Esophagus squamous epithelium (tissue), 5 donors: ENCODE data around the gene TAL1. TPM values are rescaled to one million over a fixed set of nuclear protein-coding genes. Genes with fewer than 3 reads are reported as not detected.

Experiments
- DNase-seq: peaks from one replicate; lab custom pipeline; 2025; lab: John Stamatoyannopoulos, UW
- H3K27ac ChIP-seq, 4 donors: fragments of 200-600 bp; sonication (generic); one replicate each; pipeline ENCODE4 v1.5.1; 2016 to 2019; ENCODE audit warnings: mild to moderate bottlenecking in 1 of 4
- H3K27me3 ChIP-seq, 4 donors: fragments of 200-600 bp; sonication (generic); 1 replicate in 3 of 4; 2 replicates in 1 of 4; pipeline versions ENCODE4 v1.5.1 to v1.6.0; 2017 to 2021; ENCODE audit warnings: antibody characterized with exemption in 1 of 4
- H3K36me3 ChIP-seq, 3 donors: fragments of 200-600 bp; sonication (generic); one replicate each; pipeline ENCODE4 v1.5.1; 2016 to 2019
- H3K4me1 ChIP-seq, 3 donors: fragments of 200-600 bp; sonication (generic); one replicate each; pipeline ENCODE4 v1.5.1; 2017 to 2019
- H3K4me3 ChIP-seq, 4 donors: fragments of 200-600 bp; sonication (generic); 1 replicate in 3 of 4; 2 replicates in 1 of 4; pipeline ENCODE4 v1.5.1; 2016 to 2019; ENCODE audit warnings: mild to moderate bottlenecking in 2 of 4, moderate library complexity in 1 of 4
- H3K9me3 ChIP-seq, 3 donors: fragments of 200-600 bp; sonication (generic); one replicate each; pipeline ENCODE4 v1.5.1; 2016 to 2019
- CTCF ChIP-seq, 6 experiments: fragments of 450-650 bp in 4 of 6; fragments of 200-600 bp in 2 of 6; sonication (generic) in 2 of 6; IDR thresholded peaks; one replicate each; pipeline ENCODE4 v1.5.1; 2016 to 2019; ENCODE audit warnings: antibody characterized with exemption in 6 of 6, mild to moderate bottlenecking in 4 of 6, moderate library complexity in 4 of 6
- POLR2A ChIP-seq, 4 donors: fragments of 450-650 bp; IDR thresholded peaks; one replicate each; pipeline ENCODE4 v1.6.1; 2017; ENCODE audit warnings: antibody characterized with exemption in 4 of 4, mild to moderate bottlenecking in 4 of 4, moderate library complexity in 3 of 4
- WGBS, 2 donors: methylation state at CpG; one replicate each; pipeline ENCODE4 v1.1.5; 2018; 5-methylcytosine and 5-hydroxymethylcytosine counted together
- intact Hi-C: fragments of 100-400 bp; cut with DNase I; formaldehyde crosslinking; loops from one replicate; pipeline ENCODE4 v1.15.0; 2022
- total RNA-seq, 4 donors: library from RNA; depleted of rRNA; stranded (reverse); fragments of >200 nt; gene quantifications; one replicate each; pipeline ENCODE4 v1.1.0, GENCODE V29; 2016
- donor health status: DM: yes; HTN: yes; CAD: no.

Gene TAL1
- total RNA-seq, 4 donors from 2014 or later: 0.45 to 3.6 (median 1.1) TPM

- Histone ChIP-seq H3K27me3 (peaks cover 11 to 78% (median 28%) of the 10 kb centered on the region in 4 donors), H3K4me3 (no peak overlapping the region), H3K27ac (peak overlapping the region in 2 of 4 donors; percentile 43 to 69), H3K9me3 (no peaks in the 10 kb centered on the region), H3K36me3 (no peaks in the 10 kb centered on the region), H3K4me1 (peaks cover 9 to 44% (median 16%) of the 10 kb centered on the region in 3 donors)
- no peak for DNase-seq
- 32 to 42% methylated on average over 4 to 10 of the region's 21 CpGs for WGBS, 2 donors
- TF ChIP-seq CTCF (IDR thresholded peaks at IDR 0.05) (no peak), POLR2A (IDR thresholded peaks at IDR 0.05) (no peak)
- intact Hi-C loops: no loop called here
Measured at GRCh38 chr1:47235241-47235681, 3.2 kb upstream of the TAL1 start.

GRCh38 chr1:47233186-47233585 lies 1.2 kb upstream of the TAL1 start:
- Histone ChIP-seq H3K36me3 (no peaks in the 10 kb centered on the region), H3K27me3 (peaks cover 22 to 79% (median 47%) of the 10 kb centered on the region in 4 donors), H3K9me3 (no peaks in the 10 kb centered on the region), H3K4me3 (no peak overlapping the region), H3K4me1 (peaks cover 9 to 55% (median 16%) of the 10 kb centered on the region in 3 donors), H3K27ac (no peak overlapping the region)
- 75 to 80% methylated on average over 6 of the region's 6 CpGs for WGBS, 2 donors
- DNase-seq: no peak
- TF ChIP-seq POLR2A (IDR thresholded peaks at IDR 0.05) (no peak), CTCF (IDR thresholded peaks at IDR 0.05) (no peak)
- intact Hi-C loops: no loop called here

DNA sequence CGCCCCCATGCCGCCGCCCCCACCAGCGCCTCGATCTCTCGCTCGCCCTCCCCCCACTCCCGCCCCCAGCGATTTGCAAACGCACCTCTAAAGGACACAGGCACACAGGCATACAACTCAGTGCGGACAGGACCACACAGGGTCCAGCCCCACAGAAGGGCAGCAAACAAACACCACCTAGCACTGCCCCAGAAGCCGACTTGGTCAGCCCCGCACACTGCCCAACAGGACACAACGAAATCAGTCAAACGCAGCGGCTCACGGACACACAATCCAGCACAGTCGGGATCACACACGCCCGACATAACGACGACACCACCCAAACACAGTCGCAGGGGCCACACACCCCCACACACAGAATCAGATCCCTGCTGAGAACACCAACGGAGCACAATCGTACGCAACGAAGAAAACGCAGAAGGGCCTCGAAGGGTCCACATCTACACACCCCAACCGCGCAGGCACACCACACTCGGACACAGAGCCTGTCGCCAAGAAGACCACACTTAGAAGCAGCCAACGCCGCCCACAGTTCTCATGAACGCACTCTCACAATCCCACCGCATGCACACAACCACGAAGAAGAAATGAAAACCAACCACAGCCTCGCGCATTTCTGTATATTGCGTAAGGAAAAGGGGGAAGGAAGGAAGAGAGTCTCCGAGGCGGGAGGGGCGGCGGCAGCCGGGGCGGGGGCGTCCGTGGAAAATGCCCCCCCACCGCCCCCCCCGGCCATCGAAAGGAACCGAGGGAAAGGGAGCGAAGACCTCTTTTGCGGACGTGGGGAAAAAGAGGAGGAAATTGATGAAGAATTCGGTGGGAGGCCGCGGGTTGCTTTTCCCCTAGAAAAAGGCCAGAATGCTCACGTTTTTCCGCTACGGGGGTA lies 481 bp downstream of the TAL1 start:
- WGBS, 2 donors: 6 to 7% methylated on average over 11 to 49 of the region's 62 CpGs
- peak in 1 of 4 donors; percentile 52 for TF ChIP-seq POLR2A (IDR thresholded peaks at IDR 0.05)
- no peak for TF ChIP-seq CTCF (IDR thresholded peaks at IDR 0.05)
- intact Hi-C loops: no loop called here
- Histone ChIP-seq H3K9me3 (no peaks in the 10 kb centered on the region), H3K4me1 (peaks cover 9 to 58% (median 16%) of the 10 kb centered on the region in 3 donors), H3K27me3 (peaks cover 22 to 95% (median 50%) of the 10 kb centered on the region in 4 donors), H3K36me3 (no peaks in the 10 kb centered on the region), H3K4me3 (peak overlapping the region; percentile 18 to 64 (median 46)), H3K27ac (peak overlapping the region; percentile 54 to 85 (median 77))
- DNase-seq: no peak

GRCh38 chr1:47230692-47231300 lies 1.2 kb downstream of the TAL1 start:
- 19 to 22% methylated on average over 14 to 16 of the region's 44 CpGs for WGBS, 2 donors
- DNase-seq: no peak
- Histone ChIP-seq H3K36me3 (no peaks in the 10 kb centered on the region), H3K9me3 (no peaks in the 10 kb centered on the region), H3K4me1 (peaks cover 14 to 65% (median 16%) of the 10 kb centered on the region in 3 donors), H3K27ac (peak overlapping the region; percentile 54 to 85 (median 77)), H3K4me3 (peak overlapping the region; percentile 18 to 64 (median 46)), H3K27me3 (peaks cover 24 to 100% (median 54%) of the 10 kb centered on the region in 4 donors)
- intact Hi-C loops: no loop called here
- TF ChIP-seq POLR2A (IDR thresholded peaks at IDR 0.05) (no peak), CTCF (IDR thresholded peaks at IDR 0.05) (no peak)
